Thyroid gland (tissue), 4 donors: ENCODE data around the gene IWS1. TPM values are rescaled to one million over a fixed set of nuclear protein-coding genes. Genes with fewer than 3 reads are reported as not detected.

Source experiments
- DNase-seq, 2 donors: peaks; one replicate each; pipeline ENCODE4 v3.0.0-alpha.2; 2019
- H3K27ac ChIP-seq, 3 donors: fragments of 200-600 bp; sonication (generic); 1 replicate in 2 of 3; 2 replicates in 1 of 3; pipeline ENCODE4 v1.5.1; 2016 to 2019; ENCODE audit warnings: mild to moderate bottlenecking in 1 of 3, moderate library complexity in 1 of 3
- H3K27me3 ChIP-seq: fragments of 200-600 bp; sonication (generic); one replicate; pipeline ENCODE4 v1.5.1; 2019
- H3K36me3 ChIP-seq, 2 donors: fragments of 200-600 bp; sonication (generic); one replicate each; pipeline ENCODE4 v1.5.1; 2016 to 2019
- H3K4me1 ChIP-seq, 2 donors: fragments of 200-600 bp; sonication (generic); one replicate each; pipeline ENCODE4 v1.5.1; 2017 to 2019
- H3K4me3 ChIP-seq, 3 donors: fragments of 200-600 bp; sonication (generic); replicated peaks in 1 of 3; 1 replicate in 2 of 3; 2 replicates in 1 of 3; pipeline ENCODE4 v1.5.1; 2016; ENCODE audit warnings: mild to moderate bottlenecking in 1 of 3
- H3K9me3 ChIP-seq: fragments of 200-600 bp; sonication (generic); one replicate; pipeline ENCODE4 v1.5.1; 2017
- POLR2A ChIP-seq, 2 donors: fragments of 450-650 bp; IDR thresholded peaks; one replicate each; pipeline ENCODE4 v1.6.1; 2017; ENCODE audit warnings: antibody characterized with exemption in 2 of 2, mild to moderate bottlenecking in 2 of 2, moderate library complexity in 1 of 2
- WGBS, 2 donors: methylation state at CpG; one replicate each; pipeline ENCODE4 v1.1.5; 2017; 5-methylcytosine and 5-hydroxymethylcytosine counted together
- intact Hi-C: fragments of 100-400 bp; cut with DNase I; formaldehyde crosslinking; loops from one replicate; pipeline ENCODE4 v1.15.1; 2023
- total RNA-seq, 4 donors: library from RNA; depleted of rRNA; stranded (reverse); fragments of >200 nt; gene quantifications; one replicate each; pipeline ENCODE4 v1.2.3, GENCODE V29; 2016
- TF ChIP-seq, protein P1 (sequence below), 6 experiments: fragments of 200-600 bp in 3 of 6; fragments of 450-650 bp in 3 of 6; sonication (generic) in 3 of 6; IDR thresholded peaks; one replicate each; pipeline ENCODE4 v1.5.1; 2016 to 2019; ENCODE audit warnings: antibody characterized with exemption in 6 of 6, mild to moderate bottlenecking in 2 of 6, inconsistent platforms in 1 of 6, moderate library complexity in 1 of 6

IWS1 gene
- total RNA-seq, 4 donors from 2014 or later, result 33.8 to 70.4 (median 42.1) TPM

DNA sequence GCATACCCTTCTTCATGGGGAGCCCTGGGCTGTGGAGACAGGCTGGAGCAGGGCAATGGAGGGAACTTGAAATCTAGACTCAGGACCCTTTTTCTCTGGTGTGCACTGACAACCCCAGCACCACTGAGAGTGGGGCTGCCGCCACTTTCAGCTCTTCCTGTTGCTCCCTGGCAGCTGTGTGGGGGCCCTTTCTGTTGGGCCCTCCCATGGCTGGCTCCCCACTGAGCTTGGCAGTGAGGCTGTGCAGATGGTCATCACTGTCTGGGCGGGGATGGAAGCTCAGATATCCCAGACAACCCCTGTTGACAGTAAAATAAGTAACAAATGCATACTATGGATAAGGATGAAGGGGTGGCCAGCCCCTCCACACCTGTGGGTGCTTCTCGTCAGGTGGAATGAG, 15.9 kb upstream of the IWS1 start:
- intact Hi-C loops, result no loop called here
- Histone ChIP-seq H3K9me3 (no peaks in the 10 kb centered on the region), H3K4me3 (no peak overlapping the region), H3K36me3 (no peaks in the 10 kb centered on the region), H3K27ac (no peak overlapping the region), H3K27me3 (no peaks in the 10 kb centered on the region), H3K4me1 (no peaks in the 10 kb centered on the region)
- no peak for TF ChIP-seq POLR2A (IDR thresholded peaks at IDR 0.05)
- 77 to 89% methylated on average over 3 of the region's 3 CpGs for WGBS, 2 donors
- no peak for DNase-seq

DNA sequence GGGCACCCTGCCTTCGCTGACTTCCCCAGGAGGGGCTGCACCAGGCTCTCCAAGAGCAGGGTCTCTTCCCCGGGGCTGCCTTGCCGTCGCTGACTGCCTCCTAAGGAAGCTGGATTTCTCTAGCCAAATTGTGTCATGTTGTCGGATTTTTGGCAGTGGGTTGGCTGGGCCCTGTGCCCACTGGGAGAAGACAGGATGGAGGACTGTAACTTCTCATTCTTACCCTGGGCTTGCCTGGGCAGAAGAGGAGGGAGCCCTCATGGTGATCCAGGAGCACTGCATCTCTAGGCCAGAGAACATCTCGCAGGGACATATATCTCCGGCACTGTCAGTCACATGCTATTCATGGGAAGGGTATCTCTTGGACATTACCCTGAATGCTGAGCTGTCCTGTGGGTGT, 15.5 kb upstream of the IWS1 start:
- 61 to 76% methylated on average over 6 to 7 of the region's 7 CpGs for WGBS, 2 donors
- no peak for DNase-seq
- Histone ChIP-seq H3K4me1 (no peaks in the 10 kb centered on the region), H3K4me3 (no peak overlapping the region), H3K36me3 (no peaks in the 10 kb centered on the region), H3K9me3 (no peaks in the 10 kb centered on the region), H3K27ac (no peak overlapping the region), H3K27me3 (no peaks in the 10 kb centered on the region)
- intact Hi-C loops, result no loop called here
- no peak for TF ChIP-seq POLR2A (IDR thresholded peaks at IDR 0.05)
- TF ChIP-seq, protein P1, sequence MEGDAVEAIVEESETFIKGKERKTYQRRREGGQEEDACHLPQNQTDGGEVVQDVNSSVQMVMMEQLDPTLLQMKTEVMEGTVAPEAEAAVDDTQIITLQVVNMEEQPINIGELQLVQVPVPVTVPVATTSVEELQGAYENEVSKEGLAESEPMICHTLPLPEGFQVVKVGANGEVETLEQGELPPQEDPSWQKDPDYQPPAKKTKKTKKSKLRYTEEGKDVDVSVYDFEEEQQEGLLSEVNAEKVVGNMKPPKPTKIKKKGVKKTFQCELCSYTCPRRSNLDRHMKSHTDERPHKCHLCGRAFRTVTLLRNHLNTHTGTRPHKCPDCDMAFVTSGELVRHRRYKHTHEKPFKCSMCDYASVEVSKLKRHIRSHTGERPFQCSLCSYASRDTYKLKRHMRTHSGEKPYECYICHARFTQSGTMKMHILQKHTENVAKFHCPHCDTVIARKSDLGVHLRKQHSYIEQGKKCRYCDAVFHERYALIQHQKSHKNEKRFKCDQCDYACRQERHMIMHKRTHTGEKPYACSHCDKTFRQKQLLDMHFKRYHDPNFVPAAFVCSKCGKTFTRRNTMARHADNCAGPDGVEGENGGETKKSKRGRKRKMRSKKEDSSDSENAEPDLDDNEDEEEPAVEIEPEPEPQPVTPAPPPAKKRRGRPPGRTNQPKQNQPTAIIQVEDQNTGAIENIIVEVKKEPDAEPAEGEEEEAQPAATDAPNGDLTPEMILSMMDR (IDR thresholded peaks at IDR 0.05), result no peak

DNA sequence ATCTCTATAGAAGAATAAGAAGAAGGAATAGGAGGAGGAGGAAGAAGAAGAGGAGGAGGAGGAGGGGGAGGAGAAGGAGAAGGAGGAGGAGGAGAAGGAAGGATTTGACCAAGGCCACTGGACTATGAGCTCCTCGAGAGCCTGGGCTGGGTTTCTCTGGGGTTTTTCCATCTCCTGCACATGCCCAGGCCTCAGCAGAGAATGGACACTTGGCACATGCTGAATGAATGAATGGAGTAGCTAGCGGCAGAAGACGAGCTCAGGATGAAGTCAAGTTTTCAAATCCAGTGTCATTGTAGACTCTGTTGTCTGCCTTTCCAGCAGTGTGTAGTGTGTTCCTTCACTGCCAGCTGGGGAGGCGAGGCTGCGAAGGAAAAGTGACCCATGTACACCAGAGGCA, 11.4 kb upstream of the IWS1 start:
- Histone ChIP-seq H3K9me3 (no peaks in the 10 kb centered on the region), H3K27me3 (no peaks in the 10 kb centered on the region), H3K4me1 (no peaks in the 10 kb centered on the region), H3K27ac (no peak overlapping the region), H3K36me3 (no peaks in the 10 kb centered on the region), H3K4me3 (no peak overlapping the region)
- intact Hi-C loops, result no loop called here
- TF ChIP-seq, protein P1 (IDR thresholded peaks at IDR 0.05), result no peak
- no peak for TF ChIP-seq POLR2A (IDR thresholded peaks at IDR 0.05)
- 88 to 92% methylated on average over 5 of the region's 5 CpGs for WGBS, 2 donors
- DNase-seq, result no peak

DNA sequence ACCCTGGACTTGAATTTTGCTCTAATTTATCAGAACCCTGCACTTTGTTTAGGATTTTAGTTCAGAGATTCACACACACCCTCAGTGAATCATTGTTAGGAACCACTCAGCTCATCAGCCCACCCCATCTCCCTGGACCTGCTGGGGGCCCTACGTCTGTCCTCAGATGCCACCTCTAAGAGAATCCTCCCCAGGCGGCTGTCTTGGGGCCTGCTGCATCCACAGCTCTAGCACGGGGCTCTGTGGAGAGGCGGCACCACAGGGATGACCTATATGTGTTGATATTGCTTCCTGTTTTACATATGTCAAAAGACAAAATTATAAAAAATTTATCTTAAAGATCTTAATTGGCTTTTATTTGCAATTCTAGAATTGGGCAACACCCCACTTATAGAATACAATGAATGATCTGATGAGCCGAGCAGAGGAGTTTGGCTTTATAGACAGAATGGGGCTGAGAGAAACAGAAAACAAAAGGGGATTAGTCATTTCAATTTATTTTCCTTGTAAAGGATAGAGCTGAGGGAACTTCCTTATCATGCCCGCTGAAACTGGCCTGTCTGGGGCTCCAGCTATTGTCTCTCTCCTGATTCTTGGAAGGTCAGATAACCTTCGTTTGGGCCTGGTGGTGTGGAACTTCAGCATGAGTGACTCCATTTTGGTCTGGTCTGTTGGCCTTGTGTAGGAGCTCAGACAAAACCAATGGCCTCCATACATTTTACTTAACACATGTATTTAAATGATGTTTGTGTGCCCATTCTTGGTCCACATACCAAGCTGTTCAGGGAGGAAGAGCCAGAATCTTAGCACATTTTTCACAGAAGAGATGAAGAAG, 10.6 kb upstream of the IWS1 start:
- Histone ChIP-seq H3K4me3 (no peak overlapping the region), H3K9me3 (no peaks in the 10 kb centered on the region), H3K36me3 (no peaks in the 10 kb centered on the region), H3K4me1 (no peaks in the 10 kb centered on the region), H3K27me3 (no peaks in the 10 kb centered on the region), H3K27ac (no peak overlapping the region)
- WGBS, 2 donors, result 82 to 84% methylated on average over 7 of the region's 7 CpGs
- no peak for TF ChIP-seq POLR2A (IDR thresholded peaks at IDR 0.05)
- TF ChIP-seq, protein P1 (IDR thresholded peaks at IDR 0.05), result no peak
- DNase-seq, result no peak
- intact Hi-C loops, result no loop called here

DNA sequence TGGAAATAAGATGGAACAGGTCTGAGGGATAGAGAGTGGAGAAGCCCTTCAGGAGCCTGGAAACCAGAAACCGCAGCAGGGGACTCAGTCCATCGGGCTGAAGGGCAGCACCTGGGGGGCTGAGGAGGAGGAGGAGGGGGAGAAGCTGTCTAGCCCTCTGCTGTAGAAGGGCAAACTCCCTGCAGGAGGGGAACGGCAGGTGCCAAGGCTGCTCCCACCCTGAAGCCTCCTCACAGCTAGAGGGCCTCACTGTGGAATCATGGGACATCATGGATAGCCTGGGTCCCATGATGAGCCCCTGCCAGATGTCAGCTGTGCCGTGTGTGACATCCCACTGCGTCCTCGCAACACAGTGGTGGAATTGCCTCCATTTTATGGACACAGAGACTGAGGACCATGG, 9.6 kb upstream of the IWS1 start:
- H3K27me3 ChIP-seq, result no peaks in the 10 kb centered on the region
- no peak overlapping the region for H3K27ac ChIP-seq
- 77 to 81% methylated on average over 3 to 6 of the region's 6 CpGs for whole genome bisulfite sequencing, 2 donors
- H3K4me3 ChIP-seq, result no peak overlapping the region
- no peaks in the 10 kb centered on the region for H3K36me3 ChIP-seq
- no peak for DNase-seq
- intact Hi-C loops, result no loop called here
- no peaks in the 10 kb centered on the region for H3K9me3 ChIP-seq
- H3K4me1 ChIP-seq, result no peaks in the 10 kb centered on the region
- TF ChIP-seq, protein P1 (IDR thresholded peaks at IDR 0.05), result no peak
